Ovary (tissue), 3 donors: ENCODE data around the gene ISCU.

Experiments
- CTCF ChIP-seq, 3 donors: fragments of 450-650 bp in 2 of 3; fragments of 200-600 bp in 1 of 3; IDR thresholded peaks; one replicate each; pipeline versions ENCODE4 v1.5.1 to v1.8.0; 2016 to 2022; ENCODE audit warnings: antibody characterized with exemption in 3 of 3, mild to moderate bottlenecking in 1 of 3
- POLR2A ChIP-seq: fragments of 450-650 bp; IDR thresholded peaks from one replicate; pipeline ENCODE4 v1.6.1; 2017; ENCODE audit warnings: antibody characterized with exemption, mild to moderate bottlenecking, moderate library complexity
- donor health status: DM: no; HTN: no; CAD: no.

- TF ChIP-seq CTCF (IDR thresholded peaks at IDR 0.05) (no peak), POLR2A (no peak)
Observed at GRCh38 chr12:108595711-108596647, 33.6 kb downstream of the ISCU start.
